GM21515 (cell line): Measurements from ENCODE around the gene BMP8A.
A peak's percentile ranks its signal among the peaks of the same experiment; 100 is the strongest.
"Not testable (repeated sequence)": the region's sequence is repeated elsewhere in the genome, so short reads cannot be mapped to it uniquely, and the experiment has no call there.

Experiments used
- ATAC-seq: cut with Tn5 transposase; IDR thresholded peaks from one replicate; pipeline ENCODE4 v1.9.1; 2021; ENCODE audit not compliant: unreplicated experiment

The BMP8A gene

GRCh38 chr1:39525366-39526165 lies 34.1 kb downstream of the BMP8A start:
- ATAC-seq, result peak; percentile 76

- no peak for ATAC-seq
Measured at GRCh38 chr1:39526466-39527189, 35.2 kb downstream of the BMP8A start.

DNA sequence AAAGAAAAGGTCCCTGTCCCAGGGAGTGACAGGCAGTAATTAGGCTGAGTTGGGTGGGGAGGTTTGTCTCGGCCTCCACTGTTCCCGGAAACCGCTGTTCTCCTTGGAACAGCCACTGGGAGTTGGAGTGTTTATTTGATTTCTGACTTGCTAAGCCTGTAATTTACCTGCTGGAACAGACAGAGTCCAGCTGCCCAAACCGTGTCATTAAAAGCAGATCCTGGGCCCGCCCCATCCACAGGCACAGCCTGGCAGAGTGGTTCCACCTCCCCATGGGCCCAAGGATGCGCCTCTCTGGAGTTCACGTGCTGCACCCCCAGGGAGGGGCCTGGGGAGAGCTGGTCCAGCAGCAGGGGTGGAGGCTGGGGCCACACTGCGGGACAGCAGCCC lies 35.7 kb downstream of the BMP8A start:
- not testable (repeated sequence) for ATAC-seq

DNA sequence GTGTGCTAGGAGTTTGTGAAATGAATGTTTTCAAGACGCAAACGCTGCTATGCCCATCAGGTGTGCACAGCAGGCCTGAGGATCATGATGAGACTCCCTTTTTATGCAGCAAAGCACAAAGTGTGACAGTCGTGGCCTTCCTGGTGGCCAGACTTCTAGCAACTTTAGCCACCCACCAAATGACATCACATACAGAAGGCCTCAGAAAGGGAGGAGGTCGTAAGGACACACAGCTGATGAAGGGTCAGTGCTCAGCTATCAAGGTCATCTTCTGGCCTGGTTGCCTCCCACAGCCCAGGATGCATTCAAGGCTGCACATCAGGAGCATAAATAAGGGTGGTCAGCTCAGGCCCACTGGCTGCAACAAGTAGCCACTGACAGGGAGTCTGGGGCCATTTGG lies 36.6 kb downstream of the BMP8A start:
- no peak for ATAC-seq

DNA sequence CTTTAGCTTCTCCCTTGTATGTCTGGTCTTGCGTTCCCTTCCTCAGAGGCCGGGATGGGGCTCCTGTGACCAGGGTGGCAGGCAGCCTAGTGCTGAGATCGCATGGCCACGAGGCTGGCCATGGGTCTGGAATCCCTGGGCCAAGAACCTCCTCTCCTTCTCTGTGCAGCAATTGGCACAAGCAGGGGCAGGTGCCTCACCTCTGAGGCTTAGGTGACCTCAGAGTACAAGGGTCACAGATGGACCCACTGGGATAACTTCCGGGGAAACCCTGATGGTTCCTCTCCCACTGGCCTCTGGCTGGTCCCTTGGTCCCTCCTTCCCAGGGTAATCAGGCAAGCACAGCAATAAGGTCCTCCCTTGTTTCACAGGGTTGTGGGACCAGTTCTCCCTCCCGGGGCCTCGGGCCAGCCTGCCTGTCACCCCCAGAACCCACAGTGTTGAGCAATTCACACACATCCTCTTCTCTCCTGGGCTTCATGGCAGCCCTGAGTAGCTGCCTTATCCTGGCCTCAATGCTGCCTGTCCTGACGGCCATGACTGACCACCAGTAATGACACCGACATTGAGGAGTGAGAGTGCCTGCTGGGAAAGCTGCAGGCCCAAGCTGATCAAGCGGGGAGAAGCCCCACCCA lies 38.6 kb downstream of the BMP8A start:
- ATAC-seq, result no peak

GRCh38 chr1:39531526-39531925 lies 40.1 kb downstream of the BMP8A start:
- no peak for ATAC-seq

DNA sequence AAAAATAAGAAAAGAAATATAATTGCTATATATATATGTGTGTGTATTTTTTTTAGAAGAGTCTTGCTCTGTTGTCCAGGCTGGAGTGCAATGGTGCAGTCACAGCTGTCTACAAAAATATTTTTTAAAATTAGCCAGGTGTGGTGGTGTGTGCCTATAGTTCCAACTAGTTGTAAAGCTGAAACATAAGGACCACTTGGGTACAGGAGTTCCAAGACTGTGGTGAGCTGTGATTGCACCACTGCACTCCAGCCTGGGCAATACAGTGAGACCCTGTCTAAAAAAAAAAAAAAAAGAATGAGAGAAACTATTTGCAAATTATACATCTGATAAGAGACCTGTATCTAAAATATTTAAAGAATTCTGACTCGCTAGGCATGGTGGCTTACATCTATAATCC lies 42.0 kb downstream of the BMP8A start:
- no peak for ATAC-seq

DNA sequence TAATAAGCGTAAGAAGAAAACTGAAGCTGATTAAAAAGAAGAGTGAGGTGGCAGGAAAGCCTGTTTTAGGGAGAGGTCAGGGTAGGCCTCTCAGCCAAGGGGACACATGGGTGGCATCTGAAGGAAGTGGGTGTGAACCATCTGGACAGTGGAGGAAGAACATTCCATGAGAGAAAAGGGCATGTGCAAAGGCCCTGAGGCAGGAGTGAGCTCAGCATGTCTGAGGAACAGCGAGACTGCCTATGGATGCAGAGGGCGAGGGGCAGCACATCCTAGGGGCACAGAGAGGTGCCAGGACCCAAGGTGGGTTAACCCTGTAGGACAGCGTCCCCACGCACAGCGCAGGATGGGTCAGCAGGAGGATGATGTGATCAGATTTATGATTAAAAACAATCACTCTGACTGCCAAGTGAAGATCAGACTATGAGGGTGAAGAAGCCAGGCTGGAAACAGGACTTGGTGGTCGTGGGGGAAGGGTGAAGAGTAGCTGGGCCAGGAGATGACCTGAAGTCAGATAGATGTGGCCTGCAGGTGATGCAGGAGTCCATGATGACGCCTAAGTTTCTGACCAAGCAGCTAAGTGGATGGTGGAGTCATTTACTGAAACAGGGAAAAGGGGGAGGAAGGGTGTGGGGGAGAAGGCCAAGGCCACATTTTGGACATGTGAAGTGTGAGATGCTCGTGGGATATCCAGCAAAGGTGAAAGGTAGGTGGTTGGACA lies 47.3 kb downstream of the BMP8A start:
- ATAC-seq, result no peak

DNA sequence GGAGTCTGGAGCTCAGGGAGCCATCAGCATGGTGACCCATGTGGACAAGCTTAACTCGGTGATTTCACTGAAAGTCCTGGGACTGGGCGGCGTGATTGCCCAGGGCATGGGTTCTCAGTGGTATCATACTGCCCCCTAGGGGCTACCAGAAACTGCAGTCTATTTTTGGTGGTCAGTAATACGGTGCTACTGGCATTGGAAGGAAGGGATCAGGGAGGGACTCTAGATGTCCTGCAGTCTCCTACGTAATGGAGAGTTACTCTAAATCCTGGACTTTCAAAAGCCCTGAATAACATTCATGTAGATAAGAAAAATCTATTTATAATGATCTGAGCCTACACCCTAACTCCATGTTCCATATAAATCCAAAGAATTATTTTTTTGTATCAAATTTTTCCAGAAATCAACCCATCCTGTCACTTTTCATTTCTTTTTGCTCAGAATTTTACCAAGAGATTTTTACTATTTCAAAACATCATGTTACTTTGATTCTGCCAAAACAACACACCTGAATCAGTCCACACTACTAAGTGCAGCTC lies 47.9 kb downstream of the BMP8A start:
- ATAC-seq, result no peak

- ATAC-seq, result no peak
Measured at GRCh38 chr1:39540504-39541031, 49.1 kb downstream of the BMP8A start.

- ATAC-seq, result no peak
Measured at GRCh38 chr1:39542924-39543323, 51.5 kb downstream of the BMP8A start.

GRCh38 chr1:39544327-39544726 lies 52.9 kb downstream of the BMP8A start:
- ATAC-seq, result no peak

GRCh38 chr1:39545531-39545930 lies 54.1 kb downstream of the BMP8A start:
- no peak for ATAC-seq

DNA sequence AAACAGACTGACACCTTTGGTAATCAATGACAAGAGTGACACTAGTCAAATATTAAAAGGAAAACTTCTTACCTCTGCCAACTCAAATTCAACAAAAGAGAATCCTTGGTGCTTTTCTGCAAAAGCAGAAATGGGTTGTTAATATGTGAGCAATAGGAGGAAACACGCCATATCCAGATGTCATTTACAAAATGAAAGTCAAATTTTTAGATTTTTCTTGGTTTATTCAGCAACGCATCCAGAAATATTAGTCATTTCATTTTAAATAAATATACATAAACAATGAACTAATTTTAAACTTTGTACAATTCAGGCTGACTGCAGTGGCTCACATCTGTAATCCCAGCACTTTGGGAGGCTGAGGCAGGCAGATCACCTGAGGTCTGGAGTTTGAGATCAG lies 62.8 kb downstream of the BMP8A start:
- no peak for ATAC-seq

GRCh38 chr1:39561279-39561678 lies 69.8 kb downstream of the BMP8A start:
- ATAC-seq, result no peak

DNA sequence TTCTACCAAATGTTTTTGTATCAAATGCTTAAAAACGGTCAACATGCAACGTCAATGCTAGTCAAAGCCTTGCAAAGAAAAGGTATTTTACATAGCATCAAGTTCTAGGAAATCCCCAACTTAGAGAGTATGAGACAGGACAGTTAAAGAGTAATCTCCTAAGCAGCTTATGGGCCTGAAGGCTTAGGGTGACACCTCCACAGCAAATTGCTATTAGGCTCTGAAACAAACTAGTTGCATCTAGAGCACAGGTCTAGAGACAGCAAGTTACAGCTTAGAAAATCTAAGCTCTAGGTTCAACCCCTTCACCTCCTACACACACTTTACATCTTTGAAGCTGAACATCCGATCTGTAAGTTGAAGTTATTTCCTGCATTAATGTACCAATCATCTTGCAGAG lies 71.5 kb downstream of the BMP8A start:
- ATAC-seq, result no peak

DNA sequence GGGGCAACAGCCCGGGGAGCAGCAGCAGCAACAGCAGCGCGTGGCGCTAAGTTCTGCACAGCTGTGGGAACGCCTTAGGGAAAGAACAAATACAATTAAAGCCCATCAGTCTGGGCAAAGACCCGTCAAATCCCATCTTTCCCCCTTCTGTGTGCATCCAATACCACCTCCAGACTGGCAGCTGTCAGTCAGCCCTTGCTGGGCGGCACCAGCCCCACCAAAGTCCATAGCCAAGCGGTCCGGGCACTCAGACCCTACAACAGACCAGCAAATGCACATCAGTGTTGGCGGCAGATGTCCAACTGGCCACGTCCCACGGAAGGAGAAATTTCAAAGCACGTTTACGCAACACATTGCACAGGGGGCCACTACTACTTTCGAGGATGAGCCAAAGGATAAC lies 72.2 kb downstream of the BMP8A start:
- no peak for ATAC-seq

DNA sequence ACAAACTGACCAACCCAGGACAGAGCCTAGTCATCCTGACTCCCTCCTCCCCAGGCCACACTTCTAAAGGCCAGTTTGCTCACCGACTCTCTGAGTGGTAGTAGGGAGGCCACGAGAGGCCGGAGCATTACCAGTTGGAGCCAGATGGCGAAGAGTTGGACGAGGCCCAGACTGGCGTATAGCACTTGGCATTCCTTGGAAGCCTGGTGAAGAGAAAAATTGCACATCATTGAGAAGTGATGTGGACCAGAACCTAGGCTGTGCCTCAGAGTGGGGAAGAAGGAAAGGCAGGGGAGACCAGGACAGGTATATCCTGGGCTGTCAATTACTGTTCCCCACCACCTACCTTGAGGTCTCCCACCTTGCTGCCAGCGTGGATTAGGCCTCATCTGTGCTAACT lies 72.9 kb downstream of the BMP8A start:
- ATAC-seq, result no peak

DNA sequence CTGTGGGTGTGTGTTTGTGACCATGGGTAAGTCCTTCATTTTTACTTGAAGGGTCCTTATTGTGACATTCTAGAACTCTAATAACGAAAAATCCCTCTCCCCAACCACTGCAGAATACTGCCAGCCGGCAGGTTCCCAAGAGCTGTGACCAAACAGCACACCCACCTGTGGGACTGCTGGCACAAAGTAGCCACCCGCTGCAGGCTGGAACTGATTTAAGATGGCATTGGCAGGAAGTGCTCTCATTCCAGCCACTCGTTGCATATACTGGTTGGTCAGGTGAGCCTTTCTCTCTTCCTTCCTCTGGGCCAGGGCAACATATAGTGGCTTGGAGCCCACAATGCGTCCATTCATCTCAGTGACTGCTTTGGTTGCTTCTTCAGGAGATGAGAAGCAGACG lies 73.5 kb downstream of the BMP8A start:
- ATAC-seq, result no peak

GRCh38 chr1:39566441-39567137 lies 75.2 kb downstream of the BMP8A start:
- no peak for ATAC-seq
